Measurements from ENCODE around the gene PPP1CA.

The PPP1CA gene

DNA sequence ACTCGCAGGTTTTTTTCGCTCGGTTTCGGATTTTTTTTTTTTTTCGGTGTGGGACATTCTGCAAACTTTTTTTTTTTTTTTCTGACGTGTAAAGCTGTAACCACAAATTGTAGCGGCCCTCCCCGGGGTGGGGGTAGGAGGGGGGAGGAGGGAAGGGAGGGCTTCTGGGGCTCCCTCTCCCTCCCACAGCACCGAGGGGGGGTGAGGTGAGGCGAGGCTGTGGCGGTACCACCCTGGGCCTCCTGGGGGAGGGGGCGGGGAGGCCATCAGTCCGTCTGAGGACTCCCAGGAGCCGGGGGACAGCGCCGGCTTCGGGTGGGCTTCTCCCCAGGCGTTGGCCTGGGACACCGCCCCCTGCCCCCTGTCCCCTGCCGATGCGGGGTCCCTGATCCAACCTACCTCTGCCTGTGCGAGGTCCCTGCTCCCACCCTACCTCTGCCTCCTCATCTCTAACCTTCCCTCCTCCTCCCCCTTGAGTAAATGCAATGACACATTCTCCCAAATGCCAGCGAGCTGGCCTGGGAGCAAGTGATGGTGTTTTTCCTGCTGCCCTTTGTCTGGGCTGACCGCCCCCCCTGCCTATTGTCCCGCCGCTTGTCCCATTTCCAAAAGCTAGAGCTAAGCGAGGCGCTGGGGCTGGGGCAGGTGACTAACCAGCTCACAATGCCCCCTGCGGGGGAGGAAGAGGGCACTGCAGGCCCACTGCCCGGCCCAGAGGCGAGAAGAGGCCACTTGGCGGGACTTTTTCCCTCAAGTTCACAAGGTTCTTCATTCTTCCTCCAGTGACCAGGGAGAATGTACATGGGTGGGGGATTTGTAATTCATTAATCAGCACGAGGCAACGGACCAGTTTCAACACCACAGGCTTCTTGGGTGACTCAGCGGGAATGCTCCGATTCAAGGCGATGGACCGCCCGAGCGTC is 27.7 kb downstream of the PPP1CA start:
- Histone ChIP-seq H3K27me3 (ENCODE audit: control insufficient read depth in 1 of 2, insufficient read depth in 2 of 2, low read length in 2 of 2) (no peaks in the 10 kb centered on the region), H3K4me3 (ENCODE audit: low read depth in 1 of 2, low read length in 2 of 2) (peak overlapping the region; percentile 50 to 75), H3K9ac (ENCODE audit: low read length) (no peak overlapping the region), H3K4me1 (ENCODE audit: insufficient read depth, low read length) (peaks cover 45% of the 10 kb centered on the region), H3K27ac (ENCODE audit: low read depth, low read length) (peak overlapping the region; percentile 74), H3K36me3 (ENCODE audit: insufficient read depth, low read length) (no peaks in the 10 kb centered on the region), H3K9me3 (ENCODE audit: low read length) (no peaks in the 10 kb centered on the region)

DNA sequence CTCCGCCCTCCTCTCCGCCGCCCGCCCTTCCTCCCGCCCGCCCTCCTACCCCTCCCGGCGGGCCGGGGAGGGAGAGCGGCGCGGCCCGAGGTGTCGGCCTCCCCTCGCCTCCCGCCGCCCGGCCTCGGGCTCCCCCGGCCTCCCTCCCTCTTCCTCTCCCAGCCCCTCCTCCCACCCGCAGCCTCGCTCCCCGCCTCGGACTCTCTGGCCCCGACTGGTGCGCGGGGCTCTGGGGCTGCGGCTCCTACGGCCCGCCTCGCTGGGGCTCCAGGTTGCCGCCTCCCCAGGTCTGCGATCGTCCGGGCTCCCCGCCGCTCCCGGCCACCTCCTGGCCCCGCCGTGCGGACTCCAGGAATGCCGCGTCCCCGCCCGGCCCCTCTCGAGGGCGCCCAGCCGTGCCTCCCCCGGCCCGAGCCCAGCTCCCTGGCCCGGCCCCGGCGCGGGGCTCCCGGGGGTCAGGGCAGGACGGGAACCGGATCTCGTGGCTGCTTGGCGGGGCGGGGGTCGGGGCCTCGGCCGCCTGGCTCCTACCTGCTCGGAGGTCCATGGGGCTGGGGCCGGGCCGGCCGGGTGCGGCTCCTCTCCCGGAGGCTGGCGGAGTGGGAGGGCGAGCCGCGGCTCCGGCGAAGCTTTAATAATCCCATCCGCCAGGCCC is 28.5 kb downstream of the PPP1CA start, which contains the start of gene CLCF1:
Gene CLCF1, minus strand, starts transcription at position 606 of the 655 bp plus-strand sequence. Its CDS starts 59 bp downstream, at position 547.
- no peaks in the 10 kb centered on the region for H3K27me3 ChIP-seq (ENCODE audit: control insufficient read depth in 1 of 2, insufficient read depth in 2 of 2, low read length in 2 of 2)
- peaks cover 51% of the 10 kb centered on the region for H3K4me1 ChIP-seq (ENCODE audit: insufficient read depth, low read length)
- H3K9ac ChIP-seq (ENCODE audit: low read length): no peak within 1 kb of the TSS
- no peaks in the 10 kb centered on the region for H3K9me3 ChIP-seq (ENCODE audit: low read length)
- peak within 1 kb of the TSS; percentile 74 for H3K27ac ChIP-seq (ENCODE audit: low read depth, low read length)
- H3K36me3 ChIP-seq (ENCODE audit: insufficient read depth, low read length): no peaks in the 10 kb centered on the region
- peak within 1 kb of the TSS; percentile 50 to 75 for H3K4me3 ChIP-seq (ENCODE audit: low read depth in 1 of 2, low read length in 2 of 2)

DNA sequence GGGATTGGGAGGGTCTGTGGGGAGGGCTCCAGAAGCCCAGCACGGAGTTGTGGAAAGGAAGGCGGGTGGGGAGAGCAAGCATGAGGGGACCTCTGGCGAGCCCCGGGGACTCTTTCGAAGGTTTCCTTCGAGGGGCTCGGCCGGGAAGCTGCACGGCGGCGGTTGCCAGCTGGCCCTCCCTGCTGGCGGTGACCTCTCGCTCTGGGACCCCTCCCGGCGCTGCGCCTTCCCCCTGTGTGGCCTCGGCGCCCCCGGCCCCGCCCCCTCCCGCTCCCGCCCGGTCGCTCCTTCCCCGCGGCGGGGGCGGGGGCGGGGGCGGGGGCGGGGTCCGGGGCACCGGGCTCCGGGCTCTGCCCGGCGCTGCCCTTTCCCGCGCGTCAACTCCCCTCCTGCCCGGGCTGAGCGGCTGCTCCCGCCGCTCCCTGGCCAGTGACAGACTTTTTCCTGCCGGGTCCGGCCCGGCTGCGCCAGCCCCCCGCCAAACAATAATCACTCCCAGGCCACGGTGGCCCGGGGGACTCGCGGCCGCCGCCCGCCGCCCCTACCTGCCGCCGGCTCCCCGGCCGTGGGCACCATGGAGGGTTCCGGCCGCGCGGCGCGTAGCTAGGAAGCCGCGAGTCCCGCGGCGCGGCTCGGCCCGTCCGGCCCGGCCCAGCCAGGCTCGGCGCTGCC is 29.2 kb downstream of the PPP1CA start:
- Histone ChIP-seq H3K4me1 (ENCODE audit: insufficient read depth, low read length) (peaks cover 57% of the 10 kb centered on the region), H3K27ac (ENCODE audit: low read depth, low read length) (peak overlapping the region; percentile 77), H3K9ac (ENCODE audit: low read length) (no peak overlapping the region)

DNA sequence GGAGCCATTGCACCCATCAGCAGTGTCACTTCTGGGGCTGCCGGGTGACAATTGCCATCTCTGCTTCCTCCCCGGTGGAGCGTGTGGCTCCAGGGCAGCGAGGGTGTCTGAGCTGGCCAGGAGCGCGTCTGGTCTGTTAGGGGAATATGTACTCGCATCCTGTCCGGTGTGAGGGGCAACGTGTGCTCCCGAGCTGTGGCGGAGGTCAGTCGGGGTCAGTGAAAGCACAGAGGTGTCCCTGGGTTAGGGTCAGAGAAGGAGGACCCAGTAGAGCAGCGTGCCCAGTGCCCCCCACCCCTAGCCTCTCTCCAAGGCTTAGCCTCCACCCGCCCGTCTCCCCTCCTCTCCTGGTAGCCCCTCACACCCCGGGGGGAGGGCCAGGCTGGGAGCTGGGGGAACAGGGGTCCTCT is 29.7 kb downstream of the PPP1CA start:
- Histone ChIP-seq H3K9me3 (ENCODE audit: low read length) (no peaks in the 10 kb centered on the region), H3K27ac (ENCODE audit: low read depth, low read length) (peak overlapping the region; percentile 77), H3K36me3 (ENCODE audit: insufficient read depth, low read length) (no peaks in the 10 kb centered on the region), H3K9ac (ENCODE audit: low read length) (no peak overlapping the region), H3K4me1 (ENCODE audit: insufficient read depth, low read length) (peaks cover 63% of the 10 kb centered on the region), H3K27me3 (ENCODE audit: control insufficient read depth in 1 of 2, insufficient read depth in 2 of 2, low read length in 2 of 2) (no peaks in the 10 kb centered on the region), H3K4me3 (ENCODE audit: low read depth in 1 of 2, low read length in 2 of 2) (peak overlapping the region; percentile 24 to 36)

More for the DNA sequence above, 29.2 kb downstream of the PPP1CA start:
- H3K9me3 ChIP-seq (ENCODE audit: low read length): no peaks in the 10 kb centered on the region
- H3K27me3 ChIP-seq (ENCODE audit: control insufficient read depth in 1 of 2, insufficient read depth in 2 of 2, low read length in 2 of 2): no peaks in the 10 kb centered on the region
- no peaks in the 10 kb centered on the region for H3K36me3 ChIP-seq (ENCODE audit: insufficient read depth, low read length)
- peak overlapping the region; percentile 24 to 50 for H3K4me3 ChIP-seq (ENCODE audit: low read depth in 1 of 2, low read length in 2 of 2)

DNA sequence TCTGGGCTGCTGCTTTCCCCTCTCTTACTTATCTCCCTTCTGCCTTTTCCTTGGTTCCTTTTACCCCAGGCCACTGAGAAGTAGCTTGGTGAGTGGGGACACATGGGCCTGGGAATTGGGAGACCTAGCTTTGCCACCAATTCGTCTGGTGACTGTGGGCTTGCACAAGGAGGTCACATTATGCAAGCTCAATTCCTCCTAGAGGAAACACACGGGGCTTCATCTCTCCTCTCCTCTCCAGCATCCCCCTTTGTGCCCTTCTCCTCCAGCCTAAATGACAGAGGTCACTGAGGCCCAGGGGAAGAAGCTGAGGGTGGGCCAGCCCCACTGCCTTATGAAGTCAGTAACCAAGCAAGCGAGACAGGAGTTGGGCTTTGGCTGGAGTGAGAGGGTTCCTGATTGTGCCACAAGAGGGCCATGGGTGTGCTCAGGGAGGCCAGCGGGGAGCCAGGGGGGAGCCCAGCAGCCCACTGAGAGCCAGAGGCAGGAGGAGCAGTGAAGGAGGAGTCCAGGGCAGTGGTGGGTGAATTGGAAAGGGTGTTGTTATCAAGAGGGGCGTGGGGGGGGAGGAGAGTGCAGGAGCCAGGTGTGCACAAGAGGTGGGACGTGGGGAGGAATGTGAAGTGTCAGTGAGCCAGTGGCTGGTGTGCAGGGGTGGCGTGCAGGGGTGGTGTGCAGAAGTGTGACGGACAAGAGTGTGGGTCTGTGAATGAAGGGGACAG is 30.3 kb downstream of the PPP1CA start:
- Histone ChIP-seq H3K27ac (ENCODE audit: low read depth, low read length) (peak overlapping the region; percentile 77), H3K9me3 (ENCODE audit: low read length) (no peaks in the 10 kb centered on the region), H3K27me3 (ENCODE audit: control insufficient read depth in 1 of 2, insufficient read depth in 2 of 2, low read length in 2 of 2) (no peaks in the 10 kb centered on the region), H3K9ac (ENCODE audit: low read length) (no peak overlapping the region), H3K36me3 (ENCODE audit: insufficient read depth, low read length) (no peaks in the 10 kb centered on the region), H3K4me1 (ENCODE audit: insufficient read depth, low read length) (peaks cover 68% of the 10 kb centered on the region), H3K4me3 (ENCODE audit: low read depth in 1 of 2, low read length in 2 of 2) (peak overlapping the region; percentile 24 to 36)

DNA sequence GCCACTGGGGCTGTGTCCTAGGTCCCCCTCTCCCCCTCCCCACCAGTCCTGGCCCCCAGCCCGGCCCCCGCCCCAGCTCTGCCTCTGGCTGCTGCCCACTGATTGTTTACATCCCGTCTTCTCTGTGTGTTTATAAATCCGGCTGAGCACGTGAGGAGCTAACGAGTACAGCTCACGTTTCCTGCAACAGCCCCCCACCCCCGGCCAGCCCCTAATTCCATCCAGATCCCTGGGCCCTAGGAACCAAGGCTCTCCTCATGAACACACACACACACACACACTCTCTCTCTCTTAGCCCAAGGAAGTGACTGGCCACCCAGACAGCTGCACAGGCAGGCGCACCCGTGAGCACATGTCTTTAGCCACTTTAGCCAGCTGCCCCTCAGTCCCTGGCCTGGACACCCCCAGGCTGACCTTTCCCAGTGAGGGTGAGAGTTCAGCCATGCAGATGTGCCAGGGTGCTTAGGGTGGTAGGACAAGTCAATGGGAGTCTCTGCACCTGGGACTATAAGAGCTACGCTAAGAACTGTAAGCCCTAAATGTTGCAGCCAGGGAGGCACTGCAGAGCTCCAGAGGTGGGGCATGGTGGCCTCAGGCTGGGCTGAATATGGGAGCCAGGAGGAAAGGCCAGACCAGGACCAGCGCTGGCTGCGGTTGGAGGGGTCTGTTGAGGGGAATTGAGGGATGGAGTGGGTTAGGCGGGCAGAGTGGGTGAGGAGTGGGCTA is 31.1 kb downstream of the PPP1CA start:
- Histone ChIP-seq H3K9me3 (ENCODE audit: low read length) (no peaks in the 10 kb centered on the region), H3K4me1 (ENCODE audit: insufficient read depth, low read length) (peaks cover 77% of the 10 kb centered on the region), H3K27ac (ENCODE audit: low read depth, low read length) (peak overlapping the region; percentile 77), H3K9ac (ENCODE audit: low read length) (no peak overlapping the region), H3K4me3 (ENCODE audit: low read depth in 1 of 2, low read length in 2 of 2) (peak overlapping the region in 1 of 2 donors; percentile 36), H3K36me3 (ENCODE audit: insufficient read depth, low read length) (no peaks in the 10 kb centered on the region), H3K27me3 (ENCODE audit: control insufficient read depth in 1 of 2, insufficient read depth in 2 of 2, low read length in 2 of 2) (no peaks in the 10 kb centered on the region)

DNA sequence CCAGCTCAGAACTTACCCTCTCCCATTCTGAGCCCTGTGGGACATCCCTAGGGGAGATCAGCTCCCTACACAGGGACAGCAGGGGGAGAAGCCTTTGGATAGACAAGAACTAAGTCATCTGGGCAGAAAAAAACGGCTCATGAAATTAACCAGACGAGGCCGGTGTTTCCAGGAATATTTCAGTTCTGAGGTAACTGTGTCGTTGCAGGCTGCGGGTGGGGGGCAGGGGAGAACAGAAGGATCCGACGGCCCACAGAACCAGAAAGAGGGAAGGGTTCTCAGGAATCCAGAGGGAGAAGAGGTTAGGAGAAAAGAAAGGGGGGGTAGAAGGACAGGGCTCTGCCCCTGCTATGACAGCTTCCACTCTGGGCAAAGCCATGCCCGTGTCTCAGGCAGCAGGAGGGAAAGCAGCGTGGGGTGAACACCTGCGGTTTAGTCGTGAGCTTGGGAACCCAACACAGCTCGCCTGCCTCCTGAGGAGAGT is 31.8 kb downstream of the PPP1CA start:
- H3K4me3 ChIP-seq (ENCODE audit: low read depth in 1 of 2, low read length in 2 of 2): no peak overlapping the region
- no peaks in the 10 kb centered on the region for H3K9me3 ChIP-seq (ENCODE audit: low read length)
- H3K9ac ChIP-seq (ENCODE audit: low read length): no peak overlapping the region
- peaks cover 83% of the 10 kb centered on the region for H3K4me1 ChIP-seq (ENCODE audit: insufficient read depth, low read length)
- H3K27me3 ChIP-seq (ENCODE audit: control insufficient read depth in 1 of 2, insufficient read depth in 2 of 2, low read length in 2 of 2): no peaks in the 10 kb centered on the region
- peak overlapping the region; percentile 77 for H3K27ac ChIP-seq (ENCODE audit: low read depth, low read length)
- H3K36me3 ChIP-seq (ENCODE audit: insufficient read depth, low read length): no peaks in the 10 kb centered on the region

DNA sequence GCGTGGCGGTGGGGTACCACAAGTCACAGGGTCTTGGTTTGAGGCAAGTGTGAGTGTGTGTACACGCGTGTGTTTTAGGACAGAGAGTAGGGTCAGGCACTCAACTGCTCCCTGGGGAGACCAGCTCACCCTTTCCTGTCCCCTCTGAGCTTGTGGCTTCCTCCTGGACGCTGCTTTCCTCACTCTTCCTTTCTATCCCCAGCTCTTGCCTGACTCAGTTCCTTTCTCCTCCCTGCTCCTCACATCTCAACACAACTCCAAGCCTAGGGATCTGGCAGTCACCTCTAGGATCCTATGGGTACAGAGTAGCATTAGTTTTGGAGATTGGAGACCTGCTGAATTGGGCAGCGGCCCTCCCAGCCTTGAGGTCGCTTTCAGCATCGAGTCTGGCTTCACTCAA is 32.4 kb downstream of the PPP1CA start:
- H3K4me1 ChIP-seq (ENCODE audit: insufficient read depth, low read length): peaks cover 82% of the 10 kb centered on the region
- H3K27me3 ChIP-seq (ENCODE audit: control insufficient read depth in 1 of 2, insufficient read depth in 2 of 2, low read length in 2 of 2): no peaks in the 10 kb centered on the region
- H3K36me3 ChIP-seq (ENCODE audit: insufficient read depth, low read length): no peaks in the 10 kb centered on the region
- no peak overlapping the region for H3K9ac ChIP-seq (ENCODE audit: low read length)
- H3K27ac ChIP-seq (ENCODE audit: low read depth, low read length): peak overlapping the region; percentile 77
- no peak overlapping the region for H3K4me3 ChIP-seq (ENCODE audit: low read depth in 1 of 2, low read length in 2 of 2)
- H3K9me3 ChIP-seq (ENCODE audit: low read length): no peaks in the 10 kb centered on the region

DNA sequence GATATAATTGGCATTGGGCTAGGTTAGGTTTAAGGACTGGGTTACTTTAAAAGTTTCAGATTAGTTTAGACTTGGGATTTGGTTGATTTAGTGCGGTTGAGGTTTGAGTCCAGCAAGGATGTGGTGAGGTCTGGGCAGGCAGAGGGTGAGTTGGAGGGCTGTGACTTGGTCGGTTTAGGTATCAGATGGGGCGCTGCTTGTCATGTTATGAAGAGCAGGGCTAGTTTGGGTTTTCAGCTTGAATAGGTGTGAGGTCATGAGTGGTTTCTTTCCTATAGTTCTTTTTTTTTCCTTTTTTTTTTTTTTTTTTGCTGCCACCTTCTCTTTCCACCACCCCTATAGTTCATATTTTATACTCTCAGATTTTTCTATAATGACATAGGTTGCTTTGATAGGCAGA is 33.0 kb downstream of the PPP1CA start:
- Histone ChIP-seq H3K27me3 (ENCODE audit: control insufficient read depth in 1 of 2, insufficient read depth in 2 of 2, low read length in 2 of 2) (no peaks in the 10 kb centered on the region), H3K4me1 (ENCODE audit: insufficient read depth, low read length) (peaks cover 76% of the 10 kb centered on the region), H3K36me3 (ENCODE audit: insufficient read depth, low read length) (no peaks in the 10 kb centered on the region), H3K4me3 (ENCODE audit: low read depth in 1 of 2, low read length in 2 of 2) (no peak overlapping the region), H3K27ac (ENCODE audit: low read depth, low read length) (peak overlapping the region; percentile 77), H3K9ac (ENCODE audit: low read length) (no peak overlapping the region), H3K9me3 (ENCODE audit: low read length) (no peaks in the 10 kb centered on the region)

DNA sequence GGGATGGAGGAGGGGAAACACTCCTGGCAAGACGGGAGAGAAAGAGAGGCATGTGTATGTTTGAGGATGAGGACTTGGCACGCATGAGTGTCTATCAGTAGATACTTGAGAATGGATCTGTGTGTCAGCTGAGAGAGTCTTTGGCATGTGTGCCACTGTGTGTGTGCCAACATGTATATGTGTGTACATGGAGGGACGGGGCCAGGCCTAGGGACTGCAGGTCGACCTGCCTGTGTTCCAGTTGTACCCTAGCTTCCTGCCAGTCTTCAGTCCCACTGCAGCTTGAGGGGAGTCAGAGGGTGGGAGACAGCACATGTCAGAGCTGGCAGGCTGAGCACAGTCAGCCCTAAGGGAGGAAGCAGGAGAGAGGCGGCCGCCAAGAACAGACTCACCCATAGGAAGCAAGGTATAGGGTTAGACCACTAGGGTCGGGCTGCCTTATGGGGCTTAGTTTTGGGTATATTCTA is 33.9 kb downstream of the PPP1CA start:
- Histone ChIP-seq H3K4me1 (ENCODE audit: insufficient read depth, low read length) (peaks cover 74% of the 10 kb centered on the region), H3K36me3 (ENCODE audit: insufficient read depth, low read length) (no peaks in the 10 kb centered on the region), H3K4me3 (ENCODE audit: low read depth in 1 of 2, low read length in 2 of 2) (no peak overlapping the region), H3K27ac (ENCODE audit: low read depth, low read length) (peak overlapping the region; percentile 77), H3K27me3 (ENCODE audit: control insufficient read depth in 1 of 2, insufficient read depth in 2 of 2, low read length in 2 of 2) (no peaks in the 10 kb centered on the region), H3K9ac (ENCODE audit: low read length) (no peak overlapping the region), H3K9me3 (ENCODE audit: low read length) (no peaks in the 10 kb centered on the region)

Data from muscle layer of colon (tissue), 2 donors.